ENCODE measurements around the gene EHF. TPM values are rescaled to one million over a fixed set of nuclear protein-coding genes. Genes with fewer than 3 reads are reported as not detected.

EHF gene
- total and polyA plus RNA-seq, 9 of the 15 experiments (the other 6 are each of a cell fraction or from before 2014, with no cell fraction given) = 0.04 to 0.54 (median 0.37) TPM

GRCh38 chr11:34652191-34652973 lies 31.5 kb downstream of the EHF start (continued):
- TF ChIP-seq HMBOX1 (IDR thresholded peaks at IDR 0.05) = peak; percentile 84
- peak; percentile 65; the same call in 1 of the 2 replicates for TF ChIP-seq ZEB2 (IDR thresholded peaks at IDR 0.05)
- no peak for TF ChIP-seq ZBTB7A (IDR thresholded peaks at IDR 0.05; ENCODE audit: borderline replicate concordance, control insufficient read depth, low read depth, low read length)
- peak; percentile 88 for TF ChIP-seq JUN (IDR thresholded peaks at IDR 0.05; ENCODE audit: borderline replicate concordance, low read depth, low read length)
- no peak for TF ChIP-seq JUN (CRISPR knock-in tag; IDR thresholded peaks at IDR 0.05; ENCODE audit: borderline replicate concordance)
- peak in 1 of 2 experiments; percentile 39; a peak in 1 of 3 replicates for TF ChIP-seq CBX3 (IDR thresholded peaks at IDR 0.05; ENCODE audit: borderline replicate concordance in 1 of 2, low read length in 2 of 2)
- no peak for TF ChIP-seq TFAM (CRISPR knock-in tag; conservative IDR thresholded peaks at IDR 0.05)
- no peak for TF ChIP-seq E2F8 (IDR thresholded peaks at IDR 0.05; ENCODE audit: low read depth, partially characterized antibody)
- TF ChIP-seq ZBTB12 (CRISPR knock-in tag; IDR thresholded peaks at IDR 0.05) = no peak; the same call in 1 of the 2 replicates
- no peak for TF ChIP-seq ELF1 (tag; IDR thresholded peaks at IDR 0.05)
- peak; percentile 55 for TF ChIP-seq MTA2 (IDR thresholded peaks at IDR 0.05; ENCODE audit: low read depth)
- no peak for TF ChIP-seq ZNF212 (CRISPR knock-in tag; IDR thresholded peaks at IDR 0.05)
- no peak for TF ChIP-seq TGIF2 (CRISPR knock-in tag; IDR thresholded peaks at IDR 0.05)
- no peak for TF ChIP-seq NFXL1 (CRISPR knock-in tag; IDR thresholded peaks at IDR 0.05)
- 0 out of 2 replicates have a peak, but pooled peaks have one; percentile 19 for TF ChIP-seq DMBX1 (CRISPR knock-in tag; IDR thresholded peaks at IDR 0.05; ENCODE audit: borderline replicate concordance)
- no peak for TF ChIP-seq TOE1 (IDR thresholded peaks at IDR 0.05; ENCODE audit: borderline replicate concordance)
- no peak for TF ChIP-seq TOE1 (CRISPR knock-in tag; IDR thresholded peaks at IDR 0.05; ENCODE audit: borderline replicate concordance, low read depth)
- peak; percentile 76 for TF ChIP-seq TCF3 (CRISPR knock-in tag; IDR thresholded peaks at IDR 0.05)
- no peak for TF ChIP-seq GATAD2B (IDR thresholded peaks at IDR 0.05; ENCODE audit: borderline replicate concordance)
- peak; percentile 52; the same call in 1 of the 2 replicates for TF ChIP-seq EHMT2 (IDR thresholded peaks at IDR 0.05)
- no peak for TF ChIP-seq NONO (IDR thresholded peaks at IDR 0.05; ENCODE audit: low read depth in 2 of 2, low read length in 1 of 2)
- TF ChIP-seq LEF1 (IDR thresholded peaks at IDR 0.05) = peak; percentile 34
- TF ChIP-seq SMC3 (conservative IDR thresholded peaks at IDR 0.05; ENCODE audit: insufficient read depth, low read depth, low read length) = no peak
- peak; percentile 95 for TF ChIP-seq ZNF316 (IDR thresholded peaks at IDR 0.05)
- no peak for TF ChIP-seq NR1H2 (CRISPR knock-in tag; IDR thresholded peaks at IDR 0.05)
- no peak for TF ChIP-seq SMAD2 (IDR thresholded peaks at IDR 0.05; ENCODE audit: low read depth, low read length)

All from K562 (cell line).